NCI-H524 treated with DMSO at 0.1 percent for 48 hours (cell line): ENCODE results near the gene CARHSP1.
"Not testable (repeated sequence)": the region's sequence is repeated elsewhere in the genome, so short reads cannot be mapped to it uniquely, and the experiment has no call there.

ENCODE experiments used
- DNase-seq: peaks from one replicate; lab custom pipeline; 2025; lab: John Stamatoyannopoulos, UW

The CARHSP1 gene

GRCh38 chr16:8854298-8854948 lies 14.4 kb downstream of the CARHSP1 start:
- DNase-seq = no peak

GRCh38 chr16:8853611-8854010 lies 15.2 kb downstream of the CARHSP1 start:
- DNase-seq = no peak

GRCh38 chr16:8853150-8853549 lies 15.7 kb downstream of the CARHSP1 start:
- no peak for DNase-seq

GRCh38 chr16:8852534-8852933 lies 16.3 kb downstream of the CARHSP1 start:
- no peak for DNase-seq

GRCh38 chr16:8851761-8852403 lies 16.9 kb downstream of the CARHSP1 start:
- DNase-seq = no peak

GRCh38 chr16:8850279-8850885 lies 18.4 kb downstream of the CARHSP1 start:
- no peak for DNase-seq

GRCh38 chr16:8849411-8850011 lies 19.3 kb downstream of the CARHSP1 start:
- no peak for DNase-seq

GRCh38 chr16:8848939-8849391 lies 19.8 kb downstream of the CARHSP1 start:
- no peak for DNase-seq

GRCh38 chr16:8848231-8848938 lies 20.4 kb downstream of the CARHSP1 start:
- no peak for DNase-seq

GRCh38 chr16:8847623-8848022 lies 21.2 kb downstream of the CARHSP1 start:
- no peak for DNase-seq

GRCh38 chr16:8847145-8847544 lies 21.7 kb downstream of the CARHSP1 start:
- DNase-seq = no peak

- DNase-seq = no peak
Observed at GRCh38 chr16:8846401-8846932, 22.3 kb downstream of the CARHSP1 start.

GRCh38 chr16:8845699-8846298 lies 23.0 kb downstream of the CARHSP1 start:
- DNase-seq = no peak

GRCh38 chr16:8843296-8843695 lies 25.5 kb downstream of the CARHSP1 start:
- DNase-seq = not testable (repeated sequence)

- DNase-seq = peak; percentile 78
Observed at GRCh38 chr16:8842016-8842415, 26.8 kb downstream of the CARHSP1 start.

GRCh38 chr16:8837594-8837993 lies 31.2 kb downstream of the CARHSP1 start:
- not testable (repeated sequence) for DNase-seq

- not testable (repeated sequence) for DNase-seq
Observed at GRCh38 chr16:8836797-8837196, 32.0 kb downstream of the CARHSP1 start.

GRCh38 chr16:8832717-8833105 lies 36.1 kb downstream of the CARHSP1 start:
- no peak for DNase-seq

- DNase-seq = no peak
Observed at GRCh38 chr16:8831871-8832716, 36.7 kb downstream of the CARHSP1 start.

GRCh38 chr16:8831450-8831849 lies 37.4 kb downstream of the CARHSP1 start:
- no peak for DNase-seq
